AG04450 (cell line): ENCODE data around the gene FBXL7. TPM values are rescaled to one million over a fixed set of nuclear protein-coding genes. Genes with fewer than 3 reads are reported as not detected.

Source experiments
- CTCF ChIA-PET: fragments of 300-600, 350-600 bp; formaldehyde crosslinking; extraction: SDS; loops from one replicate; lab custom pipeline; 2022; ENCODE audit warnings: antibody characterized with exemption, inconsistent platforms; lab: Charles Lee
- POLR2A ChIA-PET: fragments of 350-600 bp; formaldehyde crosslinking; extraction: SDS; loops from one replicate; lab custom pipeline; 2021; ENCODE audit warnings: antibody characterized with exemption, inconsistent platforms; lab: Yijun Ruan, JAX
- DNase-seq: peaks from one replicate; pipeline ENCODE4 v3.0.0-alpha.2; 2011; ENCODE audit warnings: low read depth, low spot score
- H3K27ac ChIP-seq: one replicate; pipeline ENCODE4 v1.5.1; 2012; ENCODE audit warnings: low read depth, low read length, control low read depth
- H3K27me3 ChIP-seq: one replicate; pipeline ENCODE4 v1.6.0; 2012; ENCODE audit warnings: low read length; ENCODE audit not compliant: control insufficient read depth, insufficient read depth
- H3K4me3 ChIP-seq: 2 replicates; pipeline ENCODE4 v1.5.1; 2011; ENCODE audit warnings: mild to moderate bottlenecking, low read depth, low read length, control low read depth
- H3K9me3 ChIP-seq: 2 replicates; pipeline ENCODE4 v1.5.1; 2012; ENCODE audit warnings: low read length; ENCODE audit not compliant: control insufficient read depth, insufficient read depth
- CTCF ChIP-seq: IDR thresholded peaks from 2 replicates; pipeline ENCODE4 v1.5.1; 2011; ENCODE audit warnings: low read depth, low read length, control low read depth, inconsistent platforms
- polyA plus RNA-seq: library from polyadenylated mRNA; depleted of rRNA; stranded (reverse); fragments of >200 nt; gene quantifications from 2 replicates; pipeline ENCODE4 v1.2.3, GENCODE V29; 2011
- small RNA-seq: library from RNA; depleted of rRNA; stranded (forward); fragments of <200 nt; gene quantifications from one replicate; pipeline ENCODE3, GENCODE V24; 2012; ENCODE audit warnings: low read depth; ENCODE audit not compliant: insufficient read length

Gene FBXL7
- polyA plus RNA-seq, 1 experiment, result 10.4 TPM

DNA sequence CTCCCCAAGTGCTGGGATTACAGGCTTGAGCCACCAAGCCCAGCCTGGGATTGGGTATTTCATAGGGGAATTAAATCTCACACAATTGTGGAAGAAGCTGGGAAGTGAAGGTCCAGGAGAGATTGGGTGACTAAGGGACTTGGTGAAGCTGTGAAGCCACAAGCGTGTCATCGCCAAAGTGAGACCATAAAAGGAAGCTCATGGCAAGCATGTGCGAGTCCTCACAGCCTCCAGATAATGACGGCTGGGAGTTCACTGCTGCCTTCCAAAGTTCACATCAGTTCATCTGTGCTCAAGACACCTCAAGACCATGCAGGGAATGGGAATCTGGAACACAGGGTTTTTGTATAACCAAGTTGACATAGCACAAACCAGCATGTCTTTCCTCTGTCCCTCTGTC lies 469.0 kb downstream of the FBXL7 start:
- Histone ChIP-seq H3K27ac (no peak overlapping the region), H3K4me3 (no peak overlapping the region), H3K9me3 (no peaks in the 10 kb centered on the region), H3K27me3 (no peaks in the 10 kb centered on the region)
- no peak for DNase-seq
- ChIA-PET POLR2A (no interaction called here), CTCF (no interaction called here)
- no peak for TF ChIP-seq CTCF

- Histone ChIP-seq H3K4me3 (no peak overlapping the region), H3K27me3 (no peaks in the 10 kb centered on the region), H3K27ac (no peak overlapping the region), H3K9me3 (no peaks in the 10 kb centered on the region)
- DNase-seq, result no peak
- CTCF ChIA-PET, result no interaction called here
- POLR2A ChIA-PET, result no interaction called here
- no peak for TF ChIP-seq CTCF
Measured at GRCh38 chr5:15977851-15978250, 477.9 kb downstream of the FBXL7 start.

GRCh38 chr5:15980835-15981234 lies 480.9 kb downstream of the FBXL7 start:
- no peak for DNase-seq
- no peak for TF ChIP-seq CTCF
- no peaks in the 10 kb centered on the region for H3K9me3 ChIP-seq
- H3K27me3 ChIP-seq, result no peaks in the 10 kb centered on the region
- no peak overlapping the region for H3K4me3 ChIP-seq
- ChIA-PET POLR2A (no interaction called here), CTCF (interaction anchor here (0.6 to 1.0 kb wide), 2 partner anchors 12 to 15 kb away, joined by 3 read pairs; no protein-coding TSS in a partner anchor)
- H3K27ac ChIP-seq, result no peak overlapping the region

GRCh38 chr5:15983392-15983791 lies 483.4 kb downstream of the FBXL7 start:
- CTCF ChIA-PET, result interaction anchor here (1.1 kb wide), 1 partner anchor 13 kb away, joined by 3 read pairs; no protein-coding TSS in a partner anchor
- no peak for DNase-seq
- Histone ChIP-seq H3K9me3 (no peaks in the 10 kb centered on the region), H3K27ac (no peak overlapping the region), H3K4me3 (no peak overlapping the region), H3K27me3 (no peaks in the 10 kb centered on the region)
- no peak for TF ChIP-seq CTCF
- POLR2A ChIA-PET, result no interaction called here

Small RNAs within 50 kb of the gene (small RNA-seq; reads per million reads assigned to genes)
- 320 reads per million, percentile 93 among the genes with 10 or more reads in this experiment for gene MIR887
